NCI-H2107 treated with DMSO at 0.1 percent for 48 hours (cell line): ENCODE data around the gene WTIP.
"Not testable (repeated sequence)": the region's sequence is repeated elsewhere in the genome, so short reads cannot be mapped to it uniquely, and the experiment has no call there.

Experiments
- DNase-seq: peaks from one replicate; lab custom pipeline; 2025; ENCODE audit not compliant: unreplicated experiment; lab: John Stamatoyannopoulos, UW

The WTIP gene

GRCh38 chr19:34502582-34503411 is 21.2 kb downstream of the WTIP start:
- no peak for DNase-seq

GRCh38 chr19:34503531-34504272 is 22.1 kb downstream of the WTIP start:
- DNase-seq = no peak

- no peak for DNase-seq
These were observed 22.8 kb downstream of the WTIP start for GRCh38 chr19:34504273-34504808.

- no peak for DNase-seq
These were observed 23.3 kb downstream of the WTIP start for GRCh38 chr19:34504809-34505291.

- no peak for DNase-seq
These were observed 23.9 kb downstream of the WTIP start for GRCh38 chr19:34505321-34506025.

- DNase-seq = no peak
These were observed 24.4 kb downstream of the WTIP start for GRCh38 chr19:34506026-34506370.

GRCh38 chr19:34507414-34508067 is 26.0 kb downstream of the WTIP start:
- no peak for DNase-seq

GRCh38 chr19:34508540-34508939 is 27.0 kb downstream of the WTIP start:
- no peak for DNase-seq

- DNase-seq = not testable (repeated sequence)
These were observed 29.3 kb downstream of the WTIP start for GRCh38 chr19:34510904-34511303.

- no peak for DNase-seq
These were observed 30.8 kb downstream of the WTIP start for GRCh38 chr19:34512254-34512822.

GRCh38 chr19:34513767-34514166 is 32.2 kb downstream of the WTIP start:
- no peak for DNase-seq

- no peak for DNase-seq
These were observed 38.0 kb downstream of the WTIP start for GRCh38 chr19:34519602-34520001.

- DNase-seq = no peak
These were observed 41.9 kb downstream of the WTIP start for GRCh38 chr19:34523408-34523807.

GRCh38 chr19:34525001-34525400 is 43.4 kb downstream of the WTIP start:
- DNase-seq = no peak

GRCh38 chr19:34534206-34534605 is 52.6 kb downstream of the WTIP start:
- no peak for DNase-seq

GRCh38 chr19:34539396-34539795 is 57.8 kb downstream of the WTIP start:
- no peak for DNase-seq

- no peak for DNase-seq
These were observed 59.4 kb downstream of the WTIP start for GRCh38 chr19:34540811-34541557.

- DNase-seq = no peak
These were observed 68.3 kb downstream of the WTIP start for GRCh38 chr19:34549833-34550232.

GRCh38 chr19:34555447-34555846 is 73.9 kb downstream of the WTIP start:
- no peak for DNase-seq

GRCh38 chr19:34556488-34556887 is 74.9 kb downstream of the WTIP start:
- no peak for DNase-seq
